ENCODE data around the gene FUT1.

GRCh38 chr19:48797103-48797502 lies 44.7 kb upstream of the FUT1 start:
- no peak for TF ChIP-seq CTCF (conservative IDR thresholded peaks at IDR 0.05; ENCODE audit: low read length)
- no peak for TF ChIP-seq EZH2phosphoT487 (IDR thresholded peaks at IDR 0.05; ENCODE audit: borderline replicate concordance)

Measured in Loucy (cell line).